Loucy (cell line): ENCODE measurements around the gene PAPPA2.

Experiments
- H2AFZ ChIP-seq: fragments of 200-600 bp; sonication (generic); 2 replicates; pipeline ENCODE4 v1.6.0; 2016; ENCODE audit warnings: antibody characterized with exemption, mild to moderate bottlenecking, low read length, moderate library complexity
- H3F3A ChIP-seq: fragments of 200-600 bp; 2 replicates; pipeline ENCODE4 v1.6.0; 2016; ENCODE audit warnings: antibody characterized with exemption, low read depth, mild to moderate bottlenecking
- H3K27me3 ChIP-seq: fragments of 200-600 bp; sonication (generic); 2 replicates; pipeline ENCODE4 v1.6.1; 2014; ENCODE audit warnings: low read length, mild to moderate bottlenecking; ENCODE audit not compliant: insufficient read depth, poor library complexity, severe bottlenecking
- H3K36me3 ChIP-seq: fragments of 200-600 bp; sonication (generic); 2 replicates; pipeline ENCODE4 v1.6.1; 2016; ENCODE audit warnings: low read length; ENCODE audit not compliant: insufficient read depth
- H3K4me1 ChIP-seq: fragments of 200-600 bp; sonication (generic); 2 replicates; pipeline ENCODE4 v1.5.1; 2014; ENCODE audit warnings: low read length, mild to moderate bottlenecking; ENCODE audit not compliant: insufficient read depth, poor library complexity, severe bottlenecking
- H3K4me2 ChIP-seq: fragments of 200-600 bp; sonication (generic); 2 replicates; pipeline ENCODE4 v1.6.0; 2014; ENCODE audit warnings: antibody characterized with exemption, low read length, low read depth, mild to moderate bottlenecking; ENCODE audit not compliant: poor library complexity, severe bottlenecking
- H3K4me3 ChIP-seq: fragments of 200-600 bp; sonication (generic); 2 replicates; pipeline ENCODE4 v1.5.1; 2014; ENCODE audit warnings: low read length, mild to moderate bottlenecking, mixed read lengths; ENCODE audit not compliant: poor library complexity, severe bottlenecking
- H3K79me2 ChIP-seq: fragments of 200-600 bp; sonication (generic); 2 replicates; pipeline ENCODE4 v1.6.1; 2014; ENCODE audit warnings: low read length; ENCODE audit not compliant: insufficient read depth
- H3K9ac ChIP-seq: fragments of 200-600 bp; sonication (generic); 2 replicates; pipeline ENCODE4 v1.6.0; 2014; ENCODE audit warnings: mild to moderate bottlenecking, low read depth, low read length, moderate library complexity; ENCODE audit not compliant: poor library complexity, severe bottlenecking
- H3K9me2 ChIP-seq: fragments of 200-600 bp; sonication (generic); replicated peaks from 2 replicates; pipeline ENCODE4 v1.6.1; 2016; ENCODE audit warnings: low read depth, low read length, mixed read lengths
- H3K9me3 ChIP-seq: fragments of 200-600 bp; sonication (generic); 2 replicates; pipeline ENCODE4 v1.6.1; 2014; ENCODE audit warnings: mild to moderate bottlenecking, antibody characterized with exemption, low read length, low read depth; ENCODE audit not compliant: insufficient read depth
- H4K20me1 ChIP-seq: fragments of 200-600 bp; sonication (generic); 2 replicates; pipeline ENCODE4 v1.6.0; 2014; ENCODE audit warnings: antibody characterized with exemption, low read length, mild to moderate bottlenecking; ENCODE audit not compliant: insufficient read depth, poor library complexity, severe bottlenecking
- CTCF ChIP-seq: fragments of 200-600 bp; sonication (generic); conservative IDR thresholded peaks from 2 replicates; pipeline ENCODE4 v1.5.1; 2014; ENCODE audit warnings: mild to moderate bottlenecking, antibody characterized with exemption, low read length
- EZH2phosphoT487 ChIP-seq: fragments of 200-600 bp; IDR thresholded peaks from 2 replicates; pipeline ENCODE4 v1.6.1; 2018; ENCODE audit warnings: antibody characterized with exemption, mild to moderate bottlenecking, moderate library complexity, borderline replicate concordance

The PAPPA2 gene

GRCh38 chr1:176501599-176501998 is 38.6 kb downstream of the PAPPA2 start:
- Histone ChIP-seq H3K4me1 (no peaks in the 10 kb centered on the region), H4K20me1 (no peaks in the 10 kb centered on the region), H3K36me3 (no peaks in the 10 kb centered on the region), H3K9me3 (no peaks in the 10 kb centered on the region), H3F3A (no peaks in the 10 kb centered on the region), H3K79me2 (no peaks in the 10 kb centered on the region), H3K27me3 (no peaks in the 10 kb centered on the region), H2AFZ (no peak overlapping the region), H3K9me2 (no peaks in the 10 kb centered on the region), H3K4me3 (no peak overlapping the region), H3K4me2 (no peak overlapping the region), H3K9ac (no peak overlapping the region)
- TF ChIP-seq CTCF, result no peak
- no peak for TF ChIP-seq EZH2phosphoT487

- Histone ChIP-seq H3K9me2 (no peaks in the 10 kb centered on the region), H3K27me3 (no peaks in the 10 kb centered on the region), H3K79me2 (no peaks in the 10 kb centered on the region), H3K4me2 (no peak overlapping the region), H4K20me1 (no peaks in the 10 kb centered on the region), H3K9ac (no peak overlapping the region), H3F3A (no peaks in the 10 kb centered on the region), H3K9me3 (no peaks in the 10 kb centered on the region), H3K4me1 (no peaks in the 10 kb centered on the region), H3K36me3 (no peaks in the 10 kb centered on the region), H2AFZ (no peak overlapping the region), H3K4me3 (no peak overlapping the region)
- TF ChIP-seq EZH2phosphoT487, result no peak
- no peak for TF ChIP-seq CTCF
Measured at GRCh38 chr1:176504848-176505553, 42.0 kb downstream of the PAPPA2 start.

- H3F3A ChIP-seq, result no peaks in the 10 kb centered on the region
- H3K36me3 ChIP-seq, result no peaks in the 10 kb centered on the region
- H3K4me2 ChIP-seq, result no peak overlapping the region
- H2AFZ ChIP-seq, result no peak overlapping the region
- no peak overlapping the region for H3K4me3 ChIP-seq
- no peaks in the 10 kb centered on the region for H3K9me3 ChIP-seq
- H4K20me1 ChIP-seq, result no peaks in the 10 kb centered on the region
- no peak for TF ChIP-seq CTCF
- no peak for TF ChIP-seq EZH2phosphoT487
- no peak overlapping the region for H3K9ac ChIP-seq
- no peaks in the 10 kb centered on the region for H3K4me1 ChIP-seq
- H3K9me2 ChIP-seq, result no peaks in the 10 kb centered on the region
- no peaks in the 10 kb centered on the region for H3K79me2 ChIP-seq
- no peaks in the 10 kb centered on the region for H3K27me3 ChIP-seq
Measured at GRCh38 chr1:176512966-176513365, 50.0 kb downstream of the PAPPA2 start.
